OCI-LY3 (cell line): ENCODE data around the gene CALM3.

Experiments
- H2AFZ ChIP-seq: fragments of 200-600, 300-600 bp; shearing (Covaris generic); 2 replicates; pipeline ENCODE4 v1.6.0; 2014; ENCODE audit warnings: antibody characterized with exemption, low read depth, low read length
- H3K27ac ChIP-seq: fragments of 200-600, 300-600 bp; sonication (generic); 2 replicates; pipeline ENCODE4 v1.5.1; 2014; ENCODE audit warnings: mild to moderate bottlenecking, low read length, moderate library complexity, mixed read lengths
- H3K27me3 ChIP-seq: fragments of 200-600, 300-600 bp; sonication (generic); 2 replicates; pipeline ENCODE4 v1.6.1; 2014; ENCODE audit warnings: low read depth, low read length, mixed read lengths
- H3K36me3 ChIP-seq: fragments of 200-600, 300-600 bp; sonication (generic); replicated peaks from 2 replicates; pipeline ENCODE3; 2014; ENCODE audit warnings: low read depth, low read length, mixed read lengths
- H3K4me1 ChIP-seq: fragments of 300-600, 200-600 bp; sonication (generic); 2 replicates; pipeline ENCODE4 v1.6.1; 2014; ENCODE audit warnings: low read length, mixed read lengths
- H3K4me2 ChIP-seq: fragments of 200-600, 300-600 bp; sonication (generic); 2 replicates; pipeline ENCODE4 v1.6.1; 2014; ENCODE audit warnings: low read length, mixed read lengths
- H3K4me3 ChIP-seq: fragments of 300-600, 200-600 bp; sonication (generic); 2 replicates; pipeline ENCODE4 v1.5.1; 2014; ENCODE audit warnings: antibody characterized with exemption, mild to moderate bottlenecking, low read length, moderate library complexity
- H3K79me2 ChIP-seq: fragments of 300-600, 200-600 bp; shearing (Covaris generic); 2 replicates; pipeline ENCODE4 v1.6.1; 2014; ENCODE audit warnings: mild to moderate bottlenecking, low read length, mixed read lengths
- H3K9ac ChIP-seq: fragments of 300-600, 200-600 bp; shearing (Covaris generic); 2 replicates; pipeline ENCODE4 v1.6.0; 2014; ENCODE audit warnings: mild to moderate bottlenecking, low read length, moderate library complexity
- H3K9me3 ChIP-seq: fragments of 200-600, 300-600 bp; shearing (Covaris generic); 2 replicates; pipeline ENCODE4 v1.6.1; 2014; ENCODE audit warnings: low read length, mixed read lengths; ENCODE audit not compliant: insufficient read depth
- H4K20me1 ChIP-seq: fragments of 200-600, 300-600 bp; sonication (generic); 2 replicates; pipeline ENCODE4 v1.6.1; 2016; ENCODE audit warnings: low read length, mixed read lengths; ENCODE audit not compliant: insufficient read depth
- EZH2phosphoT487 ChIP-seq: fragments of 200-600 bp; shearing (Covaris generic); IDR thresholded peaks from 2 replicates; pipeline ENCODE4 v1.6.1; 2018; ENCODE audit warnings: antibody characterized with exemption, mixed run types, low read depth
- TF ChIP-seq, protein P1 (sequence below): fragments of 200-600, 300-600 bp; sonication (generic); IDR thresholded peaks from 2 replicates; pipeline ENCODE4 v1.5.1; 2014; ENCODE audit warnings: antibody characterized with exemption, low read length, low read depth

Gene CALM3

DNA sequence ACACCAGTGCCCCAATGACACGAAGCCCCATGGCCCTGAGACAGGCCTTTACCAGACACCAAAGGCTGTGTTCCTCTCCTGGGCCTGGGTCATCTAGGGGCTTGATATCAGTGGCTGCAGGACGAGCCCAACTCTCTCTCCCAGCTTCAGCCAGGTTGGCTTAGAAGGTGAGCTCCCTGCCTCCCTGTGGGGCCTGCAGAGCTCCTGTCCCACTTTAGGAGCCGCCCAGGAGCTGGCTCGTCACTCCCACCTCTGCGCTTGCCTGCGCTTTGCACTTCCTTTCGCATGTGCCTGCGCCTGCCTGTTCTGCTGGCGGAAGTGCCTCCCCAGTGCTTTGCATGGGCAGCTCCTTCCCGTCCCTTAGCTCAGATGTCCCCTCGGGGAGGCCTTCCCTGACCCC is 4.9 kb downstream of the CALM3 start:
- no peak for TF ChIP-seq EZH2phosphoT487
- TF ChIP-seq, protein P1, sequence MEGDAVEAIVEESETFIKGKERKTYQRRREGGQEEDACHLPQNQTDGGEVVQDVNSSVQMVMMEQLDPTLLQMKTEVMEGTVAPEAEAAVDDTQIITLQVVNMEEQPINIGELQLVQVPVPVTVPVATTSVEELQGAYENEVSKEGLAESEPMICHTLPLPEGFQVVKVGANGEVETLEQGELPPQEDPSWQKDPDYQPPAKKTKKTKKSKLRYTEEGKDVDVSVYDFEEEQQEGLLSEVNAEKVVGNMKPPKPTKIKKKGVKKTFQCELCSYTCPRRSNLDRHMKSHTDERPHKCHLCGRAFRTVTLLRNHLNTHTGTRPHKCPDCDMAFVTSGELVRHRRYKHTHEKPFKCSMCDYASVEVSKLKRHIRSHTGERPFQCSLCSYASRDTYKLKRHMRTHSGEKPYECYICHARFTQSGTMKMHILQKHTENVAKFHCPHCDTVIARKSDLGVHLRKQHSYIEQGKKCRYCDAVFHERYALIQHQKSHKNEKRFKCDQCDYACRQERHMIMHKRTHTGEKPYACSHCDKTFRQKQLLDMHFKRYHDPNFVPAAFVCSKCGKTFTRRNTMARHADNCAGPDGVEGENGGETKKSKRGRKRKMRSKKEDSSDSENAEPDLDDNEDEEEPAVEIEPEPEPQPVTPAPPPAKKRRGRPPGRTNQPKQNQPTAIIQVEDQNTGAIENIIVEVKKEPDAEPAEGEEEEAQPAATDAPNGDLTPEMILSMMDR, result no peak
- Histone ChIP-seq H4K20me1 (peaks cover 44% of the 10 kb centered on the region), H3K27me3 (no peaks in the 10 kb centered on the region), H3K9ac (no peak overlapping the region), H3K4me2 (no peak overlapping the region), H3K36me3 (peaks cover 65% of the 10 kb centered on the region), H3K4me3 (no peak overlapping the region), H3K9me3 (no peaks in the 10 kb centered on the region), H2AFZ (no peak overlapping the region), H3K79me2 (peaks cover 51% of the 10 kb centered on the region), H3K4me1 (peaks cover 17% of the 10 kb centered on the region), H3K27ac (no peak overlapping the region)

DNA sequence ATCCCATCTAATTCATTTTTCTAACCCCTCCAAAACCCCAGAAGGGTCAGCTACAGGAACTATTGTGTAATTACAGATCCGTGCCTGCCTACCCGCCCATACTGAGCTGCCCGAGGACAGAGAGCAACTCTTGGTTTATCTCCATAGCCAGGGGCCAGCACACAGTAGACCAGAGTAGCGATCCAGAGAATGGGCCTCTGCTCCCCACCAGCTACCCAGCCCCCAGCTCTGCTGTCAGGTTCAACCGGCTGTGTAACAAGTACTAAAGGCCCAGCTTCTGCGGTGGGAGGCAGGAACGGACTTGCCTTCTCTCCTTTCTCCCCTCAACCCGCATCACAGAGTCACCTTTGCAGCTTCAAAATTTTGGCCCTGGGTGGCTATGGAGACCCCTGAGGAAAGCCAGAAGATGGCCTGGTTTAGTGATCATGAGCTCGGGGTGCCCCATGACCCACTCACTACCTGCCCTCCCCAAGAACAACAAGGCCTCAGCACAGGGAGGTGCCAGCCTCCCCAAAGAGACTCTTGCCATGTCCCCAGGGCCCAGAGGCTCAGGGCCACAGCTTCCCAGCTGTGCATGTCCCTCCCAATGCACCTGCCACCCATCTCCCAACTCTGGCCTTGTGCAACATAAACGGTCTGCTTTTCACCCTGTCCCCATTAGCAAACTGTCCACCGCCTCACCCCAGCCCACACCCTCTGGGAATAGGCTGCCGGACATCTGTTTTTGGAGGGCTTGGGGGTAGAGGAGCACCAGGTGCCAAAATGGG is 5.7 kb downstream of the CALM3 start:
- no peak for TF ChIP-seq EZH2phosphoT487
- TF ChIP-seq, protein P1, result no peak
- H3K9me3 ChIP-seq, result no peaks in the 10 kb centered on the region
- H4K20me1 ChIP-seq, result peaks cover 44% of the 10 kb centered on the region
- no peak overlapping the region for H3K4me3 ChIP-seq
- no peak overlapping the region for H3K27ac ChIP-seq
- H3K36me3 ChIP-seq, result peaks cover 67% of the 10 kb centered on the region
- H3K4me2 ChIP-seq, result no peak overlapping the region
- H3K27me3 ChIP-seq, result no peaks in the 10 kb centered on the region
- peaks cover 44% of the 10 kb centered on the region for H3K79me2 ChIP-seq
- H3K4me1 ChIP-seq, result peaks cover 25% of the 10 kb centered on the region
- H3K9ac ChIP-seq, result no peak overlapping the region
- no peak overlapping the region for H2AFZ ChIP-seq

DNA sequence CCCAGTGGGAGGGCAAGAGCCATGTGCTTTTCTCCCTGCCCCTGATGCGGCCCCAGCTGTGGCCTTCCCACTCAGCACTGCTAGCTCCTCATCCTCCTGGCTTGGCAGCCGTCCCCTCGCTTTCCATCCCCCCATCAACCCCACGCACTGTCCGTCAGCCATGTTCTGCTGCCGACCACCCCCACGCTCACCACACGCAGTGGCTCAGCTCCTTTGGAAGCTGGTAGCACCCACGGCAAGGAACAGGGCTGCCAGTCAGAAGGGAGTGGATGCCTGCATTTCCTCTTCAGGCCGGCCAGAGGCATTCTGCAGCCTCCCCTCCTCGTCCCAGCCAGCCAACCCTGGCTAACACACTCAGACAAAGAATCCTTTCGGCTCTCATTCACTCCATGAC is 6.3 kb downstream of the CALM3 start:
- no peak overlapping the region for H2AFZ ChIP-seq
- no peaks in the 10 kb centered on the region for H3K27me3 ChIP-seq
- H3K27ac ChIP-seq, result no peak overlapping the region
- no peak for TF ChIP-seq EZH2phosphoT487
- TF ChIP-seq, protein P1, result no peak
- H4K20me1 ChIP-seq, result peaks cover 40% of the 10 kb centered on the region
- no peak overlapping the region for H3K9ac ChIP-seq
- no peak overlapping the region for H3K4me3 ChIP-seq
- peaks cover 38% of the 10 kb centered on the region for H3K79me2 ChIP-seq
- no peaks in the 10 kb centered on the region for H3K9me3 ChIP-seq
- H3K36me3 ChIP-seq, result peaks cover 67% of the 10 kb centered on the region
- H3K4me2 ChIP-seq, result no peak overlapping the region
- H3K4me1 ChIP-seq, result peaks cover 27% of the 10 kb centered on the region

DNA sequence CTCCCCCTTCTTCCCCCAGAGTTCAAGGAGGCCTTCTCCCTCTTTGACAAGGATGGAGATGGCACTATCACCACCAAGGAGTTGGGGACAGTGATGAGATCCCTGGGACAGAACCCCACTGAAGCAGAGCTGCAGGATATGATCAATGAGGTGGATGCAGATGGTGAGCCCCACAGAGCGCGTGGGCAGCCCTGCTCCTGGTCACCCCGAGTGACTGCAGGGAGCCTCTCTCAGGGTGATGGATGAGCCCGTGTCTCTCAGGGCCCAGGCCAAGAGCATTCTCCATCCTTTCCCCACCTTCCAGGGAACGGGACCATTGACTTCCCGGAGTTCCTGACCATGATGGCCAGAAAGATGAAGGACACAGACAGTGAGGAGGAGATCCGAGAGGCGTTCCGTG is 7.0 kb downstream of the CALM3 start:
- H3K4me3 ChIP-seq, result no peak overlapping the region
- H3K79me2 ChIP-seq, result peaks cover 31% of the 10 kb centered on the region
- H3K9ac ChIP-seq, result no peak overlapping the region
- TF ChIP-seq, protein P1, result no peak
- no peak for TF ChIP-seq EZH2phosphoT487
- peaks cover 23% of the 10 kb centered on the region for H3K4me1 ChIP-seq
- H3K4me2 ChIP-seq, result no peak overlapping the region
- no peak overlapping the region for H2AFZ ChIP-seq
- H3K27me3 ChIP-seq, result no peaks in the 10 kb centered on the region
- H3K36me3 ChIP-seq, result peaks cover 62% of the 10 kb centered on the region
- H3K27ac ChIP-seq, result no peak overlapping the region
- H3K9me3 ChIP-seq, result no peaks in the 10 kb centered on the region
- peaks cover 33% of the 10 kb centered on the region for H4K20me1 ChIP-seq
